Measurements from ENCODE around the gene CD59. TPM values are rescaled to one million over a fixed set of nuclear protein-coding genes. Genes with fewer than 3 reads are reported as not detected.

The CD59 gene
- total RNA-seq, 1 experiment from 2014 or later, result 1,281 TPM

GRCh38 chr11:33777906-33778305 is 41.7 kb upstream of the CD59 start:
- no TSS peak for BruUV-seq (replicated peaks)
- no peak overlapping the region for H3K27ac Mint-ChIP-seq (ENCODE audit: unreplicated experiment)
- peaks cover 23% of the 10 kb centered on the region for H3K36me3 Mint-ChIP-seq (ENCODE audit: insufficient read depth, unreplicated experiment)
- CTCF ChIA-PET, result interaction anchor here (0.6 kb wide), 1 partner anchor 117 kb away, joined by 5 read pairs; no protein-coding TSS in a partner anchor
- intact Hi-C loops (cut with micrococcal nuclease; ENCODE audit: unreplicated experiment), result no loop called here
- no peak overlapping the region for H3K4me3 Mint-ChIP-seq (ENCODE audit: low read depth, unreplicated experiment)
- peaks cover 37% of the 10 kb centered on the region for H3K27me3 Mint-ChIP-seq (ENCODE audit: unreplicated experiment)
- DNase-seq, result no peak
- H3K9me3 Mint-ChIP-seq (ENCODE audit: low read depth, unreplicated experiment), result no peaks in the 10 kb centered on the region
- peaks cover 16% of the 10 kb centered on the region for H3K4me1 Mint-ChIP-seq (ENCODE audit: low read depth, unreplicated experiment)
- TF ChIP-seq CTCF (IDR thresholded peaks at IDR 0.05; ENCODE audit: unreplicated experiment), result no peak

- Mint-ChIP-seq H3K27ac (ENCODE audit: unreplicated experiment) (no peak overlapping the region), H3K9me3 (ENCODE audit: low read depth, unreplicated experiment) (no peaks in the 10 kb centered on the region), H3K36me3 (ENCODE audit: insufficient read depth, unreplicated experiment) (peaks cover 23% of the 10 kb centered on the region), H3K27me3 (ENCODE audit: unreplicated experiment) (peaks cover 17% of the 10 kb centered on the region), H3K4me3 (ENCODE audit: low read depth, unreplicated experiment) (peak overlapping the region; percentile 71), H3K4me1 (ENCODE audit: low read depth, unreplicated experiment) (peaks cover 26% of the 10 kb centered on the region)
- intact Hi-C loops (cut with micrococcal nuclease; ENCODE audit: unreplicated experiment), result no loop called here
- TF ChIP-seq CTCF (IDR thresholded peaks at IDR 0.05; ENCODE audit: unreplicated experiment), result no peak
- no TSS peak for BruUV-seq (replicated peaks)
- no peak for DNase-seq
- CTCF ChIA-PET, result no interaction called here
Observed at GRCh38 chr11:33775832-33776470, 39.7 kb upstream of the CD59 start.

DNA sequence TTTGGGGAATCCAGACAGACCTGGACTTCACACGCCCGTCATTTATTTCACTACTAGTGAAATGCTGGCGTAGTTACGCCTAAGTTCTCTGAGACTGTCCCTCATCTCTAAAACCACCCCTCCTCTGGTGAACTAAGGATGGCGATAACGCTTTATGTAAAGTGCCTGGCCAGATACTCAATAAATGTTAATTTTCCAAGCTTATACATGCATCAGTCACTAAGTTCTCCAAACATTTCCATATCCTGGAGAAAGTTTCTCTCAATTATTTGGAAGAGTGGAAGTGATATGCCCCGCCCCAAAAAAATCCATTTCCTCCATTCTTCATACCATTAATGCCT is 39.2 kb upstream of the CD59 start:
- no peak for DNase-seq
- H3K9me3 Mint-ChIP-seq (ENCODE audit: low read depth, unreplicated experiment), result no peaks in the 10 kb centered on the region
- no TSS peak for BruUV-seq (replicated peaks)
- H3K27me3 Mint-ChIP-seq (ENCODE audit: unreplicated experiment), result peaks cover 12% of the 10 kb centered on the region
- peaks cover 29% of the 10 kb centered on the region for H3K4me1 Mint-ChIP-seq (ENCODE audit: low read depth, unreplicated experiment)
- CTCF ChIA-PET, result interaction anchor here (1.1 kb wide), 1 partner anchor 29 kb away, joined by 3 read pairs; no protein-coding TSS in a partner anchor
- peaks cover 23% of the 10 kb centered on the region for H3K36me3 Mint-ChIP-seq (ENCODE audit: insufficient read depth, unreplicated experiment)
- H3K4me3 Mint-ChIP-seq (ENCODE audit: low read depth, unreplicated experiment), result peak overlapping the region; percentile 71
- H3K27ac Mint-ChIP-seq (ENCODE audit: unreplicated experiment), result no peak overlapping the region
- intact Hi-C loops (cut with micrococcal nuclease; ENCODE audit: unreplicated experiment), result no loop called here
- TF ChIP-seq CTCF (IDR thresholded peaks at IDR 0.05; ENCODE audit: unreplicated experiment), result no peak

GRCh38 chr11:33774736-33775466 is 38.7 kb upstream of the CD59 start:
- TF ChIP-seq CTCF (IDR thresholded peaks at IDR 0.05; ENCODE audit: unreplicated experiment), result no peak
- Mint-ChIP-seq H3K36me3 (ENCODE audit: insufficient read depth, unreplicated experiment) (peaks cover 23% of the 10 kb centered on the region), H3K4me1 (ENCODE audit: low read depth, unreplicated experiment) (peaks cover 34% of the 10 kb centered on the region), H3K27me3 (ENCODE audit: unreplicated experiment) (peaks cover 7% of the 10 kb centered on the region), H3K4me3 (ENCODE audit: low read depth, unreplicated experiment) (peak overlapping the region; percentile 71), H3K27ac (ENCODE audit: unreplicated experiment) (peak overlapping the region; percentile 17), H3K9me3 (ENCODE audit: low read depth, unreplicated experiment) (no peaks in the 10 kb centered on the region)
- intact Hi-C loops (cut with micrococcal nuclease; ENCODE audit: unreplicated experiment), result no loop called here
- DNase-seq, result peak; percentile 6
- CTCF ChIA-PET, result interaction anchor here (1.1 kb wide), 1 partner anchor 30 kb away, joined by 3 read pairs; no protein-coding TSS in a partner anchor
- no TSS peak for BruUV-seq (replicated peaks)
